Measurements from ENCODE around the gene MPV17L2. TPM values are rescaled to one million over a fixed set of nuclear protein-coding genes. Genes with fewer than 3 reads are reported as not detected.

MPV17L2 gene
- total RNA-seq, 4 donors from 2014 or later = 8.5 to 29.3 (median 20.2) TPM

GRCh38 chr19:18203408-18203862 lies 10.4 kb downstream of the MPV17L2 start:
- H3K4me3 ChIP-seq (ENCODE audit: low read depth, poor library complexity, severe bottlenecking) = peak overlapping the region; percentile 36
- no peak for TF ChIP-seq POLR2A (IDR thresholded peaks at IDR 0.05)
- intact Hi-C loops (cut with DNase I; ENCODE audit: low total_unique reads) = no loop called here
- WGBS, 2 donors = 0 to 1% methylated on average over 7 to 34 of the region's 38 CpGs
- no peak for DNase-seq (ENCODE audit: low spot score in 2 of 2)

- WGBS, 2 donors = 0 to 1% methylated on average over 21 to 31 of the region's 50 CpGs
- DNase-seq (ENCODE audit: low spot score in 2 of 2) = peak; percentile 100
- H3K4me3 ChIP-seq (ENCODE audit: low read depth, poor library complexity, severe bottlenecking) = peak within 1 kb of the TSS; percentile 44
- TF ChIP-seq POLR2A (IDR thresholded peaks at IDR 0.05) (no peak), CTCF (IDR thresholded peaks at IDR 0.05) (no peak)
- intact Hi-C loops (cut with DNase I; ENCODE audit: low total_unique reads) = no loop called here
These were observed 10.9 kb downstream of the MPV17L2 start, which contains the start of gene RAB3A for GRCh38 chr19:18203863-18204393. RAB3A (minus strand) TSS chr19:18204042; CDS start chr19:18202740, 1,302 bp downstream.

DNA sequence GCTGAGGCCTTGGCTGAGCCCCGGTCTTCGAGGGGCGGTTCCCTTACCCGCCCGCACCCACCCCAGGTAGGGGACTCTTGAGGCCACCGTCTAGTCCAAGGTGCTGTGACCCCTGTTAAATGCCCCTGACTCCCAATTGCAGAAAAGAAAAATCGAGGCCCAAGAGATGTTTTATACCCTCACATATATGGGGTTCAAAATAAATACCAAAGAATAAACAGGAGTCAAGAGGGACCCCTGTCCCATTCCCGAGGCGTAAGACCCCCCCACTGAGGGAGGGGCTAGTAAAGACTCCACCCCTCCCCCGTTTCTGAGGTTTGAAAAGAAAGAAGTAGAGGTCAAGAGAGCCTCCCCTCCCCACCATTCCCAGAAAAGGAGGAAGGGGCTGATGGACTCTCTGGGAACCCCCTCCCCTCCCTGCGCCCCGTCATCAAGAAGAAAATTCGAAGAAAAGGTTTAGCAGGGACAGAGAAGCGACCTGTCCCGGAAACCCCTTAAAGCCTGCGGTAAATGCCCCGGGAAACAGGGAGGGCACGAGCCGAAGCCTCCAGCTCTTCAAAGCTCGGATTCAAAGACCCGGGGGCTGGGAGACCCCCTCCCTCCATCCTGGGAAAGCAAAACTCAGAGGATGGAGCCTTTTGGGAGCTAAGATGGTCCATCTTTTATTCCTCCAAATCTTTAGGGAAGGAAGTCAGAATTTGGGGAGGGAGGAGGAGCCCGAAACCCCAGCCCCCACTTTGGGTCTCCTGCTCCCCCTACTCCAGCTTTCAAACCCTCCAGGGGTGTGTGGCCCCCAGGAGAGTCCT lies 11.6 kb downstream of the MPV17L2 start:
- WGBS, 2 donors = 1% methylated on average over 22 of the region's 22 CpGs
- TF ChIP-seq POLR2A (IDR thresholded peaks at IDR 0.05) (peak in 1 of 2 donors; percentile 36), CTCF (IDR thresholded peaks at IDR 0.05) (no peak)
- intact Hi-C loops (cut with DNase I; ENCODE audit: low total_unique reads) = no loop called here
- DNase-seq (ENCODE audit: low spot score in 2 of 2) = peak in 1 of 2 donors; percentile 70
- peak overlapping the region; percentile 44 for H3K4me3 ChIP-seq (ENCODE audit: low read depth, poor library complexity, severe bottlenecking)

DNA sequence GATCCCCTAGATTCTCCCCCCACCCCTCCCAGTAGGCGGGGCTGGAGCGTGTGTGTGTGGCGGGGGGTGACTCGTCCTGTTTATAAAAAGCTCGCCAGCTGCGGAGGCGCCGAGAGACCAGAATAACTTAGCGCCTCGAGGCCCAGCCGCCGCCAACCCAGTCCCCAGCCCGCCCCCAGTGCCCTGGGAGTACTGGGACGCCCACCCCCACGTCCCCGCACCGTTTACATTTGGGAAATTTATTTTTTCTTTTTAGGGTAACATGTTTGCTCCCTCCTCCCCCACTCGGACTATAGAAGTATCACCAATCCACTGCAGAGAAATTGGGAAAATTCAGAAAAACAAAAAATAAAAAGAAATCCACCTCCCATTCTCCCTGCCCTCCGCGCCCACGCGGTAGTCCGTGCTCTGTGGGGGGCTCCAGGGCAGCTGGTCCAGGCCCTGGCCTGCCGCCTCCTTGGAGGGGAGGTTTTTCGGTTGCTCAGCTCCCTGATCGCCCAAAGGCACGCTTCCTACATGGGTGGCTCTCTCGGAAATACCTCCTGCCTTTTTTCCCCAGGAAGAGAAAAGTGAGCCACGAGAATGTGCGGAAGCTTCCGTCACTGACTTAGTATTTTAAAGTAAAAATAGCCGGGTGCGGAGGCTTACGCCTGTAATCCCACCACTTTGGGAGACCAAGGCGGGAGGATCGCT lies 12.3 kb downstream of the MPV17L2 start:
- H3K4me3 ChIP-seq (ENCODE audit: low read depth, poor library complexity, severe bottlenecking) = peak overlapping the region; percentile 44
- intact Hi-C loops (cut with DNase I; ENCODE audit: low total_unique reads) = no loop called here
- TF ChIP-seq POLR2A (IDR thresholded peaks at IDR 0.05) (no peak), CTCF (IDR thresholded peaks at IDR 0.05) (no peak)
- peak; percentile 80 to 97 for DNase-seq (ENCODE audit: low spot score in 2 of 2)
- WGBS, 2 donors = 16 to 17% methylated on average over 36 of the region's 36 CpGs

- intact Hi-C loops (cut with DNase I; ENCODE audit: low total_unique reads) = no loop called here
- TF ChIP-seq CTCF (IDR thresholded peaks at IDR 0.05) = no peak
- TF ChIP-seq POLR2A (IDR thresholded peaks at IDR 0.05) = no peak
- DNase-seq (ENCODE audit: low spot score in 2 of 2) = no peak
- no peak overlapping the region for H3K4me3 ChIP-seq (ENCODE audit: low read depth, poor library complexity, severe bottlenecking)
- WGBS, 2 donors = 85 to 87% methylated on average over 12 of the region's 12 CpGs
These were observed 13.0 kb downstream of the MPV17L2 start for GRCh38 chr19:18206018-18206417.

All from lower leg skin (tissue), 4 donors.